Mesodermal cell (in vitro differentiated cells): Measurements from ENCODE around the gene TPBGL. TPM values are rescaled to one million over a fixed set of nuclear protein-coding genes. Genes with fewer than 3 reads are reported as not detected.

ENCODE experiments used
- H3K27ac ChIP-seq: 2 replicates; pipeline ENCODE4 v1.7.0; 2013; ENCODE audit warnings: mild to moderate bottlenecking, low read depth, low read length, moderate library complexity; ENCODE audit not compliant: severe bottlenecking
- H3K36me3 ChIP-seq: 2 replicates; pipeline ENCODE4 v1.7.1; 2013; ENCODE audit warnings: mild to moderate bottlenecking, low read length, moderate library complexity; ENCODE audit not compliant: control insufficient read depth, insufficient read depth
- H3K4me1 ChIP-seq: one replicate; pipeline ENCODE4 v1.7.1; 2013; ENCODE audit warnings: mild to moderate bottlenecking, low read length; ENCODE audit not compliant: insufficient read depth, control insufficient read depth, poor library complexity, severe bottlenecking
- H3K4me3 ChIP-seq: 2 replicates; pipeline ENCODE4 v1.7.0; 2013; ENCODE audit warnings: low read length, control low read depth, mild to moderate bottlenecking; ENCODE audit not compliant: insufficient read depth, poor library complexity, severe bottlenecking; ENCODE audit errors: extremely low read depth
- H3K9me3 ChIP-seq: 2 replicates; pipeline ENCODE4 v1.7.1; 2013; ENCODE audit warnings: mild to moderate bottlenecking, low read length, moderate library complexity; ENCODE audit not compliant: control insufficient read depth
- WGBS, 2 experiments: methylation state at CpG; one replicate each; pipeline ENCODE4 v1.1.5; 2013; ENCODE audit warnings: missing lambda C conversion rate in 2 of 2; ENCODE audit not compliant: insufficient coverage in 2 of 2; 5-methylcytosine and 5-hydroxymethylcytosine counted together
- polyA plus RNA-seq, 2 experiments: library from polyadenylated mRNA; stranded (reverse); fragments of 50-300 nt; gene quantifications; one replicate each; pipeline ENCODE4 v1.2.3, GENCODE V29; 2013

The TPBGL gene
- polyA plus RNA-seq (2013, experiment 1 of 2) = 1.3 TPM
- polyA plus RNA-seq (2013, experiment 2 of 2) = 1.1 TPM

- Histone ChIP-seq H3K27ac (no peak within 1 kb of the TSS), H3K36me3 (no peaks in the 10 kb centered on the region), H3K4me3 (peak within 1 kb of the TSS; percentile 40), H3K4me1 (peaks cover 9% of the 10 kb centered on the region), H3K9me3 (no peaks in the 10 kb centered on the region)
- WGBS, 2 experiments = 0 to 3% methylated on average over 22 to 26 of the region's 58 CpGs
Observed at GRCh38 chr11:75240311-75241035, at the start of gene TPBGL. TSS of gene TPBGL (plus strand) at chr11:75240774. CDS start at chr11:75241050, 276 bp downstream.

GRCh38 chr11:75191330-75191717, 49.2 kb upstream of the TPBGL start:
- WGBS, 2 experiments = 63 to 80% methylated on average over 2 of the region's 3 CpGs
- Histone ChIP-seq H3K4me1 (peaks cover 5% of the 10 kb centered on the region), H3K9me3 (no peaks in the 10 kb centered on the region), H3K27ac (peak overlapping the region; percentile 50), H3K4me3 (no peak overlapping the region), H3K36me3 (no peaks in the 10 kb centered on the region)

GRCh38 chr11:75193271-75193670, 47.3 kb upstream of the TPBGL start:
- no peaks in the 10 kb centered on the region for H3K9me3 ChIP-seq
- WGBS, 2 experiments = 94 to 96% methylated on average over 14 to 15 of the region's 15 CpGs
- no peaks in the 10 kb centered on the region for H3K36me3 ChIP-seq
- H3K4me3 ChIP-seq = no peak overlapping the region
- H3K27ac ChIP-seq = no peak overlapping the region
- peaks cover 5% of the 10 kb centered on the region for H3K4me1 ChIP-seq

- no peak overlapping the region for H3K4me3 ChIP-seq
- H3K36me3 ChIP-seq = no peaks in the 10 kb centered on the region
- WGBS, 2 experiments = 79 to 100% methylated on average over 1 to 2 of the region's 2 CpGs
- no peak overlapping the region for H3K27ac ChIP-seq
- peaks cover 5% of the 10 kb centered on the region for H3K4me1 ChIP-seq
- H3K9me3 ChIP-seq = no peaks in the 10 kb centered on the region
Observed at GRCh38 chr11:75193711-75194110, 46.9 kb upstream of the TPBGL start.

- 71 to 91% methylated on average over 3 to 5 of the region's 5 CpGs for WGBS, 2 experiments
- Histone ChIP-seq H3K9me3 (no peaks in the 10 kb centered on the region), H3K4me3 (no peak overlapping the region), H3K27ac (no peak overlapping the region), H3K4me1 (peaks cover 5% of the 10 kb centered on the region), H3K36me3 (no peaks in the 10 kb centered on the region)
Observed at GRCh38 chr11:75194147-75194546, 46.4 kb upstream of the TPBGL start.

GRCh38 chr11:75195167-75195962, 45.2 kb upstream of the TPBGL start:
- 92% methylated on average over 3 to 6 of the region's 7 CpGs for WGBS, 2 experiments
- H3K36me3 ChIP-seq = no peaks in the 10 kb centered on the region
- H3K4me1 ChIP-seq = peaks cover 5% of the 10 kb centered on the region
- no peak overlapping the region for H3K4me3 ChIP-seq
- no peak overlapping the region for H3K27ac ChIP-seq
- H3K9me3 ChIP-seq = no peaks in the 10 kb centered on the region

GRCh38 chr11:75196426-75196825, 44.1 kb upstream of the TPBGL start:
- Histone ChIP-seq H3K4me1 (no peaks in the 10 kb centered on the region), H3K27ac (no peak overlapping the region)
- 88% methylated on average over 6 to 8 of the region's 8 CpGs for WGBS, 2 experiments

GRCh38 chr11:75197512-75198277, 42.9 kb upstream of the TPBGL start:
- no peak overlapping the region for H3K27ac ChIP-seq
- H3K9me3 ChIP-seq = no peaks in the 10 kb centered on the region
- H3K36me3 ChIP-seq = no peaks in the 10 kb centered on the region
- 62 to 100% methylated on average over 2 to 4 of the region's 4 CpGs for WGBS, 2 experiments
- H3K4me1 ChIP-seq = no peaks in the 10 kb centered on the region
- no peak overlapping the region for H3K4me3 ChIP-seq

More at GRCh38 chr11:75196426-75196825, 44.1 kb upstream of the TPBGL start:
- Histone ChIP-seq H3K9me3 (no peaks in the 10 kb centered on the region), H3K4me3 (no peak overlapping the region), H3K36me3 (no peaks in the 10 kb centered on the region)

- H3K4me3 ChIP-seq = no peak overlapping the region
- H3K4me1 ChIP-seq = no peaks in the 10 kb centered on the region
- no peaks in the 10 kb centered on the region for H3K36me3 ChIP-seq
- H3K27ac ChIP-seq = no peak overlapping the region
- H3K9me3 ChIP-seq = no peaks in the 10 kb centered on the region
- WGBS, 2 experiments = 88 to 92% methylated on average over 5 to 6 of the region's 7 CpGs
Observed at GRCh38 chr11:75198278-75198973, 42.1 kb upstream of the TPBGL start.

- Histone ChIP-seq H3K9me3 (no peaks in the 10 kb centered on the region), H3K36me3 (no peaks in the 10 kb centered on the region), H3K4me3 (no peak overlapping the region), H3K4me1 (no peaks in the 10 kb centered on the region), H3K27ac (no peak overlapping the region)
- WGBS, 2 experiments = 89 to 98% methylated on average over 3 to 4 of the region's 5 CpGs
Observed at GRCh38 chr11:75199412-75199955, 41.1 kb upstream of the TPBGL start.
